RWPE2 (cell line): ENCODE measurements around the gene TUBG2.

Experiments used
- ATAC-seq: fragments of 200-7000 bp; cut with Tn5 transposase; 3 replicates; pipeline ENCODE4 v1.9.1; 2021; ENCODE audit warnings: low read depth
- DNase-seq: peaks from one replicate; pipeline ENCODE4 v3.0.0-alpha.2; 2020; ENCODE audit warnings: low spot score
- H3K27ac ChIP-seq: fragments of 450-650 bp; 2 replicates; pipeline ENCODE4 v1.5.1; 2017; ENCODE audit warnings: mild to moderate bottlenecking; ENCODE audit not compliant: poor library complexity, severe bottlenecking
- H3K27me3 ChIP-seq: fragments of 250-450 bp; sonication (Bioruptor Pico); 2 replicates; pipeline ENCODE4 v1.5.1; 2021; ENCODE audit warnings: mild to moderate bottlenecking, moderate library complexity; ENCODE audit not compliant: insufficient read depth, poor library complexity, severe bottlenecking
- H3K36me3 ChIP-seq: fragments of 250-450 bp; sonication (Bioruptor Pico); 2 replicates; pipeline ENCODE4 v1.5.1; 2020; ENCODE audit warnings: low read depth, mild to moderate bottlenecking, moderate library complexity
- H3K4me1 ChIP-seq: fragments of 250-450 bp; sonication (Bioruptor Pico); 2 replicates; pipeline ENCODE4 v1.5.1; 2021; ENCODE audit warnings: mild to moderate bottlenecking, moderate library complexity; ENCODE audit not compliant: insufficient read depth, poor library complexity, severe bottlenecking
- H3K4me3 ChIP-seq: fragments of 250-450 bp; sonication (Bioruptor Pico); 2 replicates; pipeline ENCODE4 v1.5.1; 2021; ENCODE audit warnings: mild to moderate bottlenecking, moderate library complexity; ENCODE audit not compliant: severe bottlenecking
- H3K9me3 ChIP-seq: fragments of 250-450 bp; sonication (Bioruptor Pico); 2 replicates; pipeline ENCODE4 v1.5.1; 2021; ENCODE audit warnings: mild to moderate bottlenecking, moderate library complexity; ENCODE audit not compliant: severe bottlenecking
- CTCF ChIP-seq: fragments of 450-650 bp; IDR thresholded peaks from one replicate; pipeline ENCODE4 v1.5.1; 2017; ENCODE audit warnings: mild to moderate bottlenecking, moderate library complexity; ENCODE audit not compliant: poor library complexity, severe bottlenecking

The TUBG2 gene

GRCh38 chr17:42675348-42675964 is 16.4 kb downstream of the TUBG2 start:
- H3K27ac ChIP-seq, result peak overlapping the region; percentile 94
- no peak for TF ChIP-seq CTCF
- no peak for ATAC-seq
- peak overlapping the region; percentile 81 for H3K4me3 ChIP-seq
- peaks cover 40% of the 10 kb centered on the region for H3K36me3 ChIP-seq
- no peaks in the 10 kb centered on the region for H3K27me3 ChIP-seq
- H3K9me3 ChIP-seq, result no peaks in the 10 kb centered on the region
- no peak for DNase-seq
- H3K4me1 ChIP-seq, result peaks cover 30% of the 10 kb centered on the region

- peak overlapping the region; percentile 94 for H3K27ac ChIP-seq
- peaks cover 34% of the 10 kb centered on the region for H3K36me3 ChIP-seq
- DNase-seq (no peak), ATAC-seq (no peak)
- no peaks in the 10 kb centered on the region for H3K27me3 ChIP-seq
- H3K4me3 ChIP-seq, result peak overlapping the region; percentile 81
- H3K9me3 ChIP-seq, result no peaks in the 10 kb centered on the region
- TF ChIP-seq CTCF, result no peak
- peaks cover 33% of the 10 kb centered on the region for H3K4me1 ChIP-seq
Observed at GRCh38 chr17:42675965-42676423, 16.9 kb downstream of the TUBG2 start.

- no peaks in the 10 kb centered on the region for H3K9me3 ChIP-seq
- ATAC-seq (no peak), DNase-seq (no peak)
- peak within 1 kb of the TSS; percentile 81 for H3K4me3 ChIP-seq
- peak; percentile 2 for TF ChIP-seq CTCF
- H3K27me3 ChIP-seq, result no peaks in the 10 kb centered on the region
- H3K27ac ChIP-seq, result peak within 1 kb of the TSS; percentile 94
- H3K4me1 ChIP-seq, result peaks cover 32% of the 10 kb centered on the region
- peaks cover 29% of the 10 kb centered on the region for H3K36me3 ChIP-seq
Observed at GRCh38 chr17:42676424-42677011, 17.4 kb downstream of the TUBG2 start, which contains the start of gene PLEKHH3. PLEKHH3 (minus strand) TSS chr17:42676994; CDS start chr17:42676563, 431 bp downstream.

DNA sequence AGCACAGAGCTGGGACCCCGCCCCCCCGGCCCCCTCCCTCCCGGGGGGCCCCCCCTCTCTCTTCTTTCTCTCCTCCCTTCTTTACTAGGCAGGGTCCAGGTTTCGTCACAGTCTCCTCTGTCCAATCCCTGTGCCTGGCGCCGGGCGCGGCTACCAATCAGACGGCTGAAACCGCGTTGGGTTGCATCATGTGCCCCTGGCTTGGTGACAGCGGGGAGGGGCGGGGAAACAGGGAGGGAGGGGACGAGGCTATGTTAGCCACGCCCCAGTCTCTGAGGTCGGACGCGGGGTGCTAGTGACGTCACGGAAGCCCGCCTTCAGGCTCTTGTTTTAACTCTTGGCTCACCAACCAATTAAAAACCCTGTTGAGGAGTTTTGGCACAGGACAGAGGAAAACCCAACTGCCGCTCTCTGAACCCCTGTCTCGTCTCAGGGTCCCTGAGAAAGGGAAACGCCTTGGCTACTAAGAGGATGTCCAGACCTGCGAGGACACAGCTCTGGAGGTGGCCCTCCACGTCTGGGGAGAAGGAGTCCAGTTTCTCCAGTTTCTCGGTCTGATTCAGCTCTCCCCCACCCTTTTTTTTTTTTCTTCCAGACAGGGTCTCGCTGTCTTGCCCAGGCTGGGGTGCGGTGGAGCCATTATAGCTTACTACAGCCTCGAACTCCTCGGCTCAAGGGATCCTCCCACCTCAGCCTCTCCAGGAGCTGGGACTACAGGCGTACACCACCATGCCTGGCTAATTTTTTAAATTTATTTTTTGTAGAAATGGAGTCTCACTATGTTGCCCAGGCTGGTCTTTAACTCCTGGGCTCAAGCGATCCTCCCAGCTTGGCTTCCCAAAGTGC is 18.2 kb downstream of the TUBG2 start:
- Histone ChIP-seq H3K27me3 (no peaks in the 10 kb centered on the region), H3K27ac (peak overlapping the region; percentile 94), H3K36me3 (peaks cover 22% of the 10 kb centered on the region), H3K4me1 (peaks cover 25% of the 10 kb centered on the region), H3K9me3 (no peaks in the 10 kb centered on the region), H3K4me3 (peak overlapping the region; percentile 81)
- peak; percentile 99 for DNase-seq
- peak; percentile 39 for ATAC-seq
- no peak for TF ChIP-seq CTCF
